Fibroblast of the aortic adventitia (primary cell): ENCODE measurements around the gene ROCK2. TPM values are rescaled to one million over a fixed set of nuclear protein-coding genes. Genes with fewer than 3 reads are reported as not detected.

Experiments
- DNase-seq: peaks from one replicate; pipeline ENCODE4 v3.0.0-alpha.2; 2010; ENCODE audit warnings: low read depth
- H3K4me3 ChIP-seq: 2 replicates; pipeline ENCODE4 v1.5.1; 2011; ENCODE audit warnings: low read depth, mild to moderate bottlenecking, control low read depth, low read length, moderate library complexity
- CTCF ChIP-seq: IDR thresholded peaks from 2 replicates; pipeline ENCODE4 v1.5.1; 2011; ENCODE audit warnings: mild to moderate bottlenecking, low read length, control low read depth, inconsistent platforms; ENCODE audit not compliant: insufficient read depth
- total RNA-seq: library from RNA; depleted of rRNA; stranded (reverse); fragments of >200 nt; gene quantifications from 2 replicates; pipeline ENCODE4 v1.2.3, GENCODE V29; 2012; ENCODE audit warnings: low replicate concordance

The ROCK2 gene
- total RNA-seq, 1 donor = 65.3 TPM

- no peak overlapping the region for H3K4me3 ChIP-seq
- DNase-seq = no peak
- no peak for TF ChIP-seq CTCF
These were observed 17.7 kb downstream of the ROCK2 start for GRCh38 chr2:11326677-11327211.

GRCh38 chr2:11325961-11326676, 18.3 kb downstream of the ROCK2 start:
- no peak for DNase-seq
- TF ChIP-seq CTCF = no peak
- no peak overlapping the region for H3K4me3 ChIP-seq

- H3K4me3 ChIP-seq = no peak overlapping the region
- no peak for DNase-seq
- no peak for TF ChIP-seq CTCF
These were observed 22.6 kb downstream of the ROCK2 start for GRCh38 chr2:11321847-11322246.

GRCh38 chr2:11320698-11321492, 23.5 kb downstream of the ROCK2 start:
- no peak for DNase-seq

GRCh38 chr2:11319939-11320338, 24.5 kb downstream of the ROCK2 start:
- peak; percentile 25 for DNase-seq
- no peak overlapping the region for H3K4me3 ChIP-seq
- no peak for TF ChIP-seq CTCF

More at GRCh38 chr2:11320698-11321492, 23.5 kb downstream of the ROCK2 start:
- TF ChIP-seq CTCF = no peak
- no peak overlapping the region for H3K4me3 ChIP-seq

GRCh38 chr2:11315074-11315705, 29.2 kb downstream of the ROCK2 start:
- no peak for DNase-seq
- no peak overlapping the region for H3K4me3 ChIP-seq
- TF ChIP-seq CTCF = no peak
